Stimulated activated CD8-positive, alpha-beta memory T cell treated with anti-CD3 and anti-CD28 coated beads, Interleukin-4, amount 100 ng/mL, for 4 hours (primary cell): Measurements from ENCODE around the gene RGS10.
"Not testable (repeated sequence)": the region's sequence is repeated elsewhere in the genome, so short reads cannot be mapped to it uniquely, and the experiment has no call there.

Experiments
- DNase-seq, 2 donors: peaks; one replicate each; pipeline ENCODE4 v3.0.0-alpha.2; 2020; ENCODE audit warnings: low read depth in 2 of 2, low spot score in 1 of 2

RGS10 gene, protein sequence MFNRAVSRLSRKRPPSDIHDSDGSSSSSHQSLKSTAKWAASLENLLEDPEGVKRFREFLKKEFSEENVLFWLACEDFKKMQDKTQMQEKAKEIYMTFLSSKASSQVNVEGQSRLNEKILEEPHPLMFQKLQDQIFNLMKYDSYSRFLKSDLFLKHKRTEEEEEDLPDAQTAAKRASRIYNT

DNA sequence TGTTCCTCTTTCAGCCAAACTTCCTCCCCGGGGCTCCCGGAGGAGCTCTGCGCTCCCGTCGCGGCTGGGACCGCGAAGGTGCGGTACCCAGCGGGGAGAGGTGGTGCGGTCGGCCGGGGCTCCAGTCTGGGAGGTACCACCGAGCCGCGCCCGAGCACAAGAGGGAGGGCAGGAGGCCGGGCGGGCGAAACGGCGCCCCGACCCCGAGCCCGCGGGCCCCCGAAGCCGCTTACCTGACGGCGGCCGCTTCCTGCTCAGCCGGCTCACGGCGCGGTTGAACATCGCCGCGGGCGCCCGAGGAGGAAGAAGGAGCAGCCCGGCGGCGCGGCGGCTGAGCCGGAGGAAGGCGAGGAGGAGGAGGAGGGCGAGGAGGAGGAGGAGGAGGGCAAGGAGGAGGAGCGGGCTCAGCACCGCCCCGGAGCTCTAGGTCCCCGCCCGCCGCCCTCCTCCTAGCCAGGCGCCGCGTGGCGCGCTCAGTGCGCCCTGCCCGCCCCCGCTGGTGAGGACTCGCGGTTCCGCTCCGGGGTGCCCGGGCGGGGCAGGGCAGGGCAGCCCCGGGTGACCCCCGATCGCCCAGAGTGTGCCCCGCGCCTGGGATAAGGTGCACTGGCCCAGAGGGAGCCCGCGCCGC, at the start of gene RGS10:
Gene RGS10, minus strand, starts transcription at position 363 of the 631 bp plus-strand sequence. Its CDS starts 81 bp downstream, at position 282.
- DNase-seq = peak; percentile 69 to 79

DNA sequence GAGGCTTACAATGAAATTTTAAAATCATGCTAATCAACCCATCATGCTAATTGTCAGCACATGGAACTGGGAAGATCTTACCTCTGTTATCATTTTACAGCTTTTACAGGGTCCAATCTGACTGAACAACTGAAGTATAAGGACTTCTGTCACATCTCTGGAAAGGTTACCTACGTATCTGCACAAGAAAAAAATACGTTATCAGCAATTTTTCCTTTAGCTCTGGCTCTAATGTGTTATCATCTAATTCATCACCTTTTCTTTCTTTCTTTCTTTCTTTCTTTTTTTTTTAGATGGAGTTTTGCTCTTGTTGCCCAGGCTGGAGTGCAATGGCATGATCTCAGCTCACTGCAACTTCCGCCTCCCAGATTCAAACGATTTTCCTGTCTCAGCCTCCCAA, 45.6 kb upstream of the RGS10 start:
- DNase-seq = no peak

DNA sequence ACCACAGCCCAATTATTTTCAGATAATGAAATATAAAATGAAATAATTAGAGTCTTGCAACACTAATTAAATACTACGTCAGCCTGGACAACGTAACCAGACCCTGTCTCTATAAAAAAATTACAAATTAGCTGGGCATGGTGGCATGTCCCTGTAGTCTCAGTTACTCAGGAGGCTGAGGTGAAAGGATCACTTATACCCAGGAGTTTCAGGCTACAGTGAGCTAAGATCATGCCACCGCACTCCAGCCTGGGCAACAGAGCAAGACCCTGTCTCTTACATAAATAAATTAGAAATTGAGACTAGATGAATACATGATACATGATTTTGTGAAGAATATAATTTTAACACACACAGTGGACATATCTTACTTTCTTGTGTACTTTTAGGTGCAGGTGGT, 35.8 kb upstream of the RGS10 start:
- no peak for DNase-seq

DNA sequence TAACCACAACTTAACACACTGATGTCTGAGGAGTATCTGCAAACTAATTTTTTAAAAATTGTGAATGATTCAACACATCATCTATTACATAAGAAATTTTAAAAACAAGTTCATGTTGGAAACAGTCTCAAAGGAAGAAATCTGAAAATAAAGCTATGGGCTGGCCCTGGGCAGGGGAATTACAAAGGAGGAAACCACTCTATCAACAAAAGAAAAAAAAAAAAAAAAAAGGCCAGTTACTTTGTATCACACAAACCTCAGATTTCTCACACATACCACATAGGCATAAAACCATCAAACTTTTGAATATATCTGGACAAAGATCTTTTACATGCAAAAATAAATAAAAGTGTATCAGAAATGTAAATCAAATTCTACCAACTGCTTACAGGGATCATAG, 33.5 kb upstream of the RGS10 start:
- no peak for DNase-seq

DNA sequence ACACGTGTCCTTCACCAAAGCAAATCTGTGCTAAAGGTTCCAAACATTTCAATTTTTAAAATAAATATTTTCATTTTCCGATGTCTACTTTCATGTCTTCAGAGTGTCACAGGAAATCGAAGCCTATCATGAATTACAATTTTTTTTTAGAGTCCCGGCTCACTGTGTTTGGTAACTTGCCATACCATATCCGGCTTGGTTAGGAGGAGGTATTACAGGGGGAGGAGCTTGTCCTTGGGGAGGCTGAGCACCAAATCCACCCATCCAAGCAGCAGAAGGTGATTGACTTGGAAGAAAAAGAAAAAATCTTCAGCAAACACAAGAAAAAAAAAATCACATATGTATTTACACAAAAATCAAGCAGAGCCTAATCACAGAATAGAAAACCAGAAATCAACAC, 33.0 kb upstream of the RGS10 start:
- DNase-seq = no peak

DNA sequence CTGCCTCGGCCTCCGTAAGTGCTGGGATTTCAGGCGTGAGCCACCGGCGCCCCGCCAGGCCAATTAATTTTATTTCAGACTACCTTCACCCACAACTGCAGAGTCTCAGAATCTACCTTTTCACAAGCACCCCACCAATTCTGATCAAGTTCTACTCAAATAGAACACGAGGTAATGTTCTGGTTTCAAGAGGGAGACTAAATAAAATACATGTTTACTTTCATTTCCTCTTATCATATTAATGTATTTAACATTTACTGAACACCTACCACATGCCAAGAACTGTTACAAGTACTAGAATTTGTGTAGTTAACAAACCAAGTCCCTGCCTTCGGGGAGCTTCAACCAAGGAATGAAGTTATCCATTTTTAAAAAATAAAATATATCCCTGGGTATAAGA, 25.5 kb upstream of the RGS10 start:
- no peak for DNase-seq

DNA sequence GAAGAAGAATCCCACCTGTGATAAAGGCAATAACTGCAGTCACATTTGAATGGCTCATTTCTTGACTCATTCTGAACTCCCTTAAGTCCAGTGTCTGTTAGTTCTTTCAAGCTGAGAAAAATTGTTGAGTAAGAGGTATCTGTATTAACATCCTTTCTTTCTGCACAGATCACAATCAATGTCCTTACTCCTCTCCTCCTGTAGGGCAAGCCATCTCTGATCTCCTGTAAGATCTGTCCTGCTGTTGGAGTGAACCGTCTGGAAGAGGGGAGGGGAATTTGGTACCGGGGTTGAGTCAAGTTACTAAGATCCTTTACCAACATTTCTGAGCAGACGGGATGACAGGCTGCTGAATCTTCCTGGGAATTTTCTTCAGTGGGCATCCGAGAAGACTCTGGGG, 19.6 kb upstream of the RGS10 start:
- no peak for DNase-seq

DNA sequence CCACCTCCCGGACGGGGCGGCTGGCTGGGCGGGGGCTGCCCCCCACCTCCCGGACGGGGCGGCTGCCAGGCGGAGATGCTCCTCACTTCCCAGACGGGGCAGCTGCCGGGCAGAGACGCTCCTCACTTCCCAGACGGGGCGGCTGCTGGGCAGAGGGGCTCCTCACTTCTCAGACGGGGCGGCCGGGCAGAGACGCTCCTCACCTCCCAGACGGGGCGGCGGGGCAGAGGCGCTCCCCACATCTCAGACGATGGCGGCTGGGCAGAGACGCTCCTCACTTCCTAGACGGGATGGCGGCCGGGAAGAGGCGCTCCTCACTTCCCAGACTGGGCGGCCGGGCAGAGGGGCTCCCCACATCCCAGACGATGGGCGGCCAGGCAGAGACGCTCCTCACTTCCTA, 17.0 kb upstream of the RGS10 start:
- not testable (repeated sequence) for DNase-seq

DNA sequence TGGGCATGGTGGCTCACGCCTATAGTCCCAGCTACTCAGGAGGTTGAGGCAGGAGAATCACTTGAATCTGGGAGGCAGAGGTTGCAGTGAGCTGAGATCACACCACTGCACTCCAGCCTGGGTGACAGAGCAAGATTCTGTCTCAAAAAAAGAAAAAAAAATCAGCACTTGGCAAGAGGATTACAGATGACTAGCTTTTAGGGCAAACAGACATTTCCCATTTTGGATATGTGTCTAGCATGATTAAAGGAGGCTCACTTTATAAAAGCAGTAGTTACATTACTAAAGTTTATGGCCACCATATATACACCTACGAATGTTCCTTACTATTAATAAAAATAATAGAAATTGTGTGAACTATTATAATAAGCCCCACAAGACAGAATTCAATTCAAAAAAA, 13.6 kb upstream of the RGS10 start:
- not testable (repeated sequence) for DNase-seq

DNA sequence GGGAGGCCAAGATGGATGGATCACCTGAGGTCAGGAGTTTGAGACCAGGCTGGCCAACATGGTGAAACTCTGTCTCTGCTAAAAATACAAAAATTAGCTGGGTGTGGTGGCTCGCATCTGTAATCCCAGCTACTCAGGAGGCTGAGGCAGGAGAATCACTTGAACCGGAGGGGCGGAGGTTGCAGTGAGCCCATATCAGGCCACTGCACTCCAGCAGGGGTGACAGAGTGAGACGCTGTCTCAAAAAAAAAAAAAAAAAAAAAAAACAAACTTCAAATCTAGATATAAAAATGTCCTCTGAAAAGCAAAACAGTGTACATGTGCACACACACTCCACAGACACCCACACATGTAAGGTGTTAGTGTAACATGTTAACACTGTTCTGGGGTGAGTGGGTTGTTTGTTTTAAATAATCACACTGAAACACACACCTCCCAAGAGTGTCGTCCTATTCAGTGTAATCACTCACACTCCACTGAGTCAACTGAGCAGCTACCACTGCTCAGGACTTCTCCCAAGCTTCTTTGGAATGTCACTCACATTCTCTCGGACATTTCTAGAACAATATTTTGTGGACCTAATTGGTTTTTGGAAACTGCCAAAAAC, 12.8 kb upstream of the RGS10 start:
- DNase-seq = no peak

DNA sequence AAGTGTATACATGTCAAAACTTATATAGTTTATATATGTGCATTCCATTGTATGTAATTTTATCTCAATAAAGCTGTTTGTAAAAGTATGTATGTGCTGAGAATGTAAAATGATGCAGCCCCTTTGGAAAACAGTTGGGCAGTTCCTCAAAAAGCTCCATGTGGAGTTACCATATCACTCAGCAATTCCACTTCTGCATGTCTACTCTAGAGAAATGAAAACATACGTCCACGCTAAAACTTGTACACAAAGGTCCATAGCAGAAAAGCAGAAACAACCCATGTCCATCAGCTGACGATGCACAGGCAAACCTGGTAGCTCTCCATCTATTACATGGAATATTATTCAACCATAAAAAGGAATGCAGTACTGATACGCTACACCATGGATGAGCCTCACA, 8.3 kb upstream of the RGS10 start:
- no peak for DNase-seq

DNA sequence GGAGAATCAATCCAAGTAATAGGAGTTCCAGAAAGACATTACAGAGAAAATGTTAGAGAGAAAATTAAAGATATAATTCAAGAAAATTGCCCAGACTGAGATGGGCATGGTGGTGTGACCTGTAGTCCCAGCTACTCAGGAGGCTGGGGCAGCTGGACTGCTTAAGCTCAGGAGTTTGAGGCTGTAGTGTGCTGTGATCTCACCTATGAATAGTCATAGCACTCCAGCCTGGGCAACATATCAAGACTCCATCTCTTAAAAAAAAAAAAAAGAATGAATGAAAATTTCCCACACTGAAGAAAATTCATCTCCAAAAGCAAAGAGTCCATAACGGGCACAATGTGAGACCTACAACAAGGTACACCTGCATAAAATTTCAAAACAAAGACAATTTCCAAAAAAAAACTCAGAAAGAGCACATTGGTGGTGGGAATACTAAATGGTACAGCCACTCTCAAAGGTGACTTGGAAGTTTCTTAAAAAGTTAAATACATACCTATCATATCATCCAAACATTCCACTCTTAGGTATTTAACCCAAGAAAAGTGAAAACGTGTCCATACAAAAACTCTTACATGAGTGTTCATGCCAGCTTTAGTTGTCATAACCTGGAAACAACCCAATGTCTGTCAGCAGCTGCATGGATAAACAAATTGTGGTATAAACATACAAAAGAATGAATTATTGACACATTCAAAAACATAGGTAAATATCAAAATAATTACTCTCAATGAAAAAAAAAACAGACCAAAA, 6.9 kb upstream of the RGS10 start:
- no peak for DNase-seq

DNA sequence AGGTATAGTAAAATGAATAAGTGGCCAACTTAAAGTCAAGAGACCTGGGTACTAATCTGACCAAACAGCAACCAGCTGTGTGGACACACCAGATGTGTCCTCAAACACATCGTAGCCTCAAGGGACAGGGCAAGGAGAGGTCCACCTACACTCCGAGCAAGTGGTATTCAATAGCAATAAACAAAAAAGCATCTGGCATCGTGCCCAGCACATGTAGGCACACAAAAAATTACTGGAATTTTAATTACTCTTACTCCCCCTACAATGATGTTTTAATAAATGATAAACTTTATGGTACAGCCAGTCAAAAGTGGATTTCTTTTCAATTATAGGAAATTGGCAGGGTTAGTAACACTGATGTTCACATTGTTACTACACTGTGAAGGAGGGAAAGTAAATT, 3.5 kb upstream of the RGS10 start:
- no peak for DNase-seq

DNA sequence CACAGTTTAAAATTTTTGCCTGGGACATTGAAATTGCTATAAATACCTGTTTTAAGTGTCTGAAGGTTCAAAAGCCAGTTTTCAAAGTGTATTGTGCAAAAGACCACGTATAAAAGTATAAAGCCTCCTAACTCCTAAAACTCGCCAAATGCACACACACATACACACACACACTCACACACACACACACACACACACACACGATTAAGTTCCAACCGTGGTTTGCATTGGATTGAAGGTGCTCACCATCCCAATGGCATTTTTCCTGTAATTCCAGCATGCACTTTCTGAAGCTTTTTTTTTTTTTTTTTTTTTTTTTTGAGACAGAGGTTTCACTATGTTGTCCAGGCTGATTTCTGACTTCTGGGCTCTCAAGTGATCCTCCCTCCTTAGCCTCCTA, 2.8 kb upstream of the RGS10 start:
- DNase-seq = no peak

DNA sequence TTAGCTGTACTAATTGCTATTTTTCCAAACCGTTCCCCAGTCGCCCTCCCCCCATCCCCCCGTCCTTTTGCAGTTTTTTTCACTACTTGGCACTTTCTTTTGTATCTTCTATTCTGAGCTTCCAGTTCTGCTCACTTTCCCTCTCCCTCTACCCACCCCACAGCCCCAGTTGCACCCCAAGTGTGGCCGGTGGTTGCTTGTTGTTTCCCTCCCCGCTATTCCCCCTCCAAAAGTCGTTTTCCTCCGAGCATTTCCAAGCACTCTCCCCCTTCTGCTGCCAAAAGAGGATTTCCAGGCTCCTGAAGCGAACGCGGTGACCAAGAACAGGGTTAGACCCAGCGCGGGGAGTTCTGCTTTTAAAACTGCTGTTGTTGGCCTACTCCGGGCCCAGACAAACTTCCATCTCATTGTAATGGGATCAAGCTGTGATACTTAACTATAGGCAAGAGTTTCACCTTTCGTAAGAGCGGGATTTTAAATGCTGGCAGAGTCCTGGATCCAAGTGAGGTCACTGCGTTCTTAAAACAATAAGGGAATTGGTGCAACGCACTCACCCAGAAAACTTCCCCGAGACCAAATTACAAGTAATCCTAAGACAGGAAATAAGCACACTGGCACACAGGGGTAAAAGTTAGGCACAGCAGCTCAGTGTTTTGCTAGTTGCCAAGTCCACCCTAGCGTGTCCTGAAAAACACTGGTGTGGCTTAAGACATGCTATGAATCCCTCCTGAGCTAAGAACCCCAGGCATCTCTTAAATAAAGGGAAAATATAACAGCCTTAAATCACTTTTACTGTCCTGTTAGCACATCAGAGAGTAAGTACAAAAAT, 1.5 kb upstream of the RGS10 start:
- DNase-seq = no peak

DNA sequence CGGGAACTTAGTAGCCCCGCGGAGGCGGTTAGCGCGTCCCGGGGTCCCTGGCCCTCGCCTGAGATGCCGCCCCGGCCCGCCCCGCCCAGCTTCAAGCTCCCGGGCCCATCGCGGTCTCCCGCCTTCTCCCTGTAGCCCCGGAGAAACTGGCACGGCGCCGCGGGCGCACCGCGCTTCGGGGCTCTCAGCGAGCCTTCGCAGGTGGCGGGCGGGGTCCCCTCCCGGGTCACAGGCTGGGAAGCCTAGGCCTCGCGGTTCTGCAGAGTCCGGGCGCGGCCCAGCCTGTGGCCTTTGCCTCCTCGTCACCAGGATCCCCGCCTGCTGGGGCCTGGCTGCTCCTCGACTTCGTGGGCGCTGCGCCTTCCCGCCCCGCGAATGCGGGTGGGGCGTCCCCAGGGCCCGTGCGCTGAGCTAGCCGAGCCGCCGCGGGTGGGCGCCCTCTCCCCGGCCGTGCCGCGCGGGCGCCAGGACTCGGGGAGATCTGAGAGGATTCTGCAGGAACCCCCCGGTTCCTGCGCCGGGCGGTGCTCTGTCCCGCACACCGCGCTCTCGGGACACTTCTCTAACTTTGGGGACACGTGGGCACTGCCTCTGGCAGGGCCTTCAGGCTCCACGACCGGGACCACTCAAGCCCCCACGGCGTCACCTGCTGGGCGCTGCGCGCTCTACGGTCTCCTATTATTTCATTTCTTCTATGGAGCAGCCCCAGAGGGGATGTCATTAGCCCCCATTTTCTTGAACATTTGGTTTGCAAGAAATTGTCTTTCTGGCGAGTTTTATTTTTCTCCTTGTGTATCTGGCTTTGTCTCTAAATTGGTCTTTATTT, 682 bp upstream of the RGS10 start:
- peak; percentile 24 to 44 for DNase-seq

DNA sequence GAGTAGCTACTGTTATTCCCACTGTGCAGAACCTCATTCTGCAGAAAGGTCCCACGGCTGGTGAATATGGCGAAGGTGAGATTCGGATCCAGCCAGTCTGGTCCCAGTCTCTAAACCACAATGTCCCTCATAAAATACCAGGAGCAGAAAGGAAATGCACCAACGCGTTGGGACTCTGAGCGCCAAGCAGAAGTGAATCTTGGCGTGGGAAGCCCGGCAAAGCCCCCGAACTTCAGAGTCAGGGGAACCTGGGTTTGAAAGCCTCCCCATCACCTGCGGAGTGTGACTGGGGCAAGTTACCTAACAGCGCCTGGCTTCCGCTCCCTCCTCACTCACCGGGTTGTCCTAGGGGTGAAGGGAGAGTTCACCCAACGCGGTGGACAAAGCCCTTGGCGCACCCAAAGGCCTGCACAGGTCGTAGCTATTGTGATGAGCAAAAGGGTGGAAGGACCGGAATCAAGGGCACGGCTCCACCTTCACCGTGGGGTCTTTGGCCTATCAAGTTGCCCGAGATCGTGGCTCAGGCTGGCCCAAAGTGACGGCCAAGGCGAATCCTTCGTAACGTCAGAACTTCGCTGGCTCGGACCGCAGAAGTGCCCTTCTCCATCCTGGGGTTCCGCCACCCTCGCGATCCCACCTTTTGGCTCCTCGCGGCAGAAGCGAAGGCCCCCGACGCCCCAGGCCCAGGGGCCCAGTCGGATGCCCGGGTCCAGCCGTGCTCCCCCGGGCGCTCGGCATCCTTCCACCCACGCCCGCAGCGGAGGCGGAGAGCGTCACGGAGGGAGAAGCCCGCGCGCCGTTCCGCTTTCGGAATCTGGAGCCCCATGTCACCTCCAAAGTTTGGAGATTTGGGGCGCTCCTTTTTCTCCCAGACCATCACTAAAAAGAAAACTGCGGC, 811 bp downstream of the RGS10 start:
- peak; percentile 52 to 57 for DNase-seq

DNA sequence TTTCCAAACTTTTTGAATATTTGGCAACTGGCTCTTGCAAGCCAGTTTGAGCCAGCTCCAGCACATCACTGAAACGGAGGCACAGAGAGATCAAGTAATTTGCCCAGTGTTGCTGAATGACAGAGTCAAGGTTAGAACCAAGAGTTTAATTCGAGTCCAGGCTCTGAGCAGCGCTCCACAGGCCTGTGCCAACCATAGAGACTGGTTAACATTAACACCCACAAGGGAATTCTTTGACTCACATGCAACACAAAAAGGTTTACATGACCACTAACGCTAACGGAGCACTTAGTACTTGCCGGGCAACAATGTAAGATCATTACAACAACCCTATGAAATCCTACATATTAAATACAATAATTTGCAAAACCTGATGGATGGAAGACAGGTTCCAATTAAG, 1.5 kb downstream of the RGS10 start:
- no peak for DNase-seq

DNA sequence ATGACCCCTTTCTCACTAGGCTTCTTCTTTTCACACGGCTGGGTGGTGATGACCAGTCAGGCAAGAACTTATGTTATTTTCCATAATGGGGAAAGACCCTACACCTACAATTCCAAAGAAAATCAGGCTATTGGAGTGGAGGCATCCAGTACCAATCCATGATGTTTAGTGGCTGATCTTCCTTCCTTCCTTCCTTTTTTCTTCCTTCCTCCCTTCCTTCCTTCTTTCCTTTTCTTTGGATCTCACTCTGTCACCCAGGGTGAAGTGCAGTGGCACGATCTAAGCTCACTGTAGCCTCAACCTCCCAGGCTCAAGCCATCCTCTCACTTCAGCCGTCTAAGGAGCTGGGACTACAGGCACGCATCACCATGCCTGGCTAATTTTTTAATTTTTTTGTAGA, 2.5 kb downstream of the RGS10 start:
- DNase-seq = no peak
